PC-9 (cell line): ENCODE measurements around the gene ARHGAP11A.

Experiments used
- CTCF ChIP-seq: fragments of 200-600 bp; sonication (generic); conservative IDR thresholded peaks from 2 replicates; pipeline ENCODE4 v1.6.1; 2017; ENCODE audit warnings: mixed run types, antibody characterized with exemption, mild to moderate bottlenecking, moderate library complexity
- EZH2 ChIP-seq: fragments of 200-600 bp; sonication (generic); IDR thresholded peaks from 2 replicates; pipeline ENCODE4 v1.8.0; 2017; ENCODE audit warnings: antibody characterized with exemption, low read depth

- no peak for TF ChIP-seq CTCF
- no peak for TF ChIP-seq EZH2
Measured at GRCh38 chr15:32688151-32688639, 72.9 kb downstream of the ARHGAP11A start.
